HepG2 (cell line): ENCODE measurements around the gene SLBP. TPM values are rescaled to one million over a fixed set of nuclear protein-coding genes. Genes with fewer than 3 reads are reported as not detected.
A peak's percentile ranks its signal among the peaks of the same experiment; 100 is the strongest.

Experiments
- ATAC-seq: fragments of 200-7000 bp; cut with Tn5 transposase; 3 replicates; pipeline ENCODE4 v1.9.1; 2020; ENCODE audit warnings: mild to moderate bottlenecking, moderate library complexity
- BruUV-seq: library from RNA; stranded (reverse); fragments of 400-500 nt; replicated peaks from 2 replicates; lab custom pipeline; 2021; lab: Mats Ljungman, UMichigan
- CTCF ChIA-PET: fragments of 300-600 bp; formaldehyde crosslinking; extraction: SDS; loops from one replicate; lab custom pipeline; 2021; ENCODE audit warnings: low total read pairs, inconsistent platforms, low intra/inter-chr PET ratio; lab: Yijun Ruan, JAX
- POLR2A ChIA-PET: fragments of 350-600 bp; sonication (Branson Sonifier 250); formaldehyde crosslinking; loops from one replicate; lab custom pipeline; 2020; ENCODE audit warnings: antibody characterized with exemption, inconsistent platforms; lab: Yijun Ruan, JAX
- DNase-seq: peaks from one replicate; pipeline ENCODE4 v3.0.0-alpha.2; 2015; ENCODE audit warnings: low spot score
- FAIRE-seq: peaks from 3 replicates; lab custom pipeline; 2011; peaks lifted over from hg19 to GRCh38; lab: Jason Lieb, UNC
- H2AFZ ChIP-seq: one replicate; pipeline ENCODE4 v1.6.1; 2011; ENCODE audit warnings: low read length, inconsistent platforms
- H3K27ac ChIP-seq: fragments of 300-600 bp; 3 replicates; pipeline ENCODE4 v1.8.0; 2011; ENCODE audit warnings: mixed run types, mild to moderate bottlenecking, mixed read lengths, low read length, inconsistent platforms; ENCODE audit not compliant: insufficient read depth; ENCODE audit errors: extremely low read length
- H3K27me3 ChIP-seq, 2 experiments: fragments of 200-600 bp in 1 of 2; 2 replicates in 1 of 2; 3 replicates in 1 of 2; pipeline versions ENCODE4 v1.6.0 to v1.8.0; 2011; ENCODE audit warnings: low read length in 2 of 2, mild to moderate bottlenecking in 2 of 2, moderate library complexity in 2 of 2, inconsistent platforms in 1 of 2; ENCODE audit not compliant: insufficient read depth in 2 of 2, control insufficient read depth in 1 of 2
- H3K36me3 ChIP-seq, 2 experiments: fragments of 200-600 bp in 1 of 2; replicated peaks in 1 of 2; 2 replicates in 1 of 2; 3 replicates in 1 of 2; pipeline versions ENCODE4 v1.5.1 to v1.8.0; 2011; ENCODE audit warnings: low read length in 2 of 2, inconsistent platforms in 1 of 2; ENCODE audit not compliant: insufficient read depth in 2 of 2, control insufficient read depth in 1 of 2
- H3K4me1 ChIP-seq: 2 replicates; pipeline ENCODE4 v1.5.1; 2012; ENCODE audit warnings: low read length, inconsistent platforms; ENCODE audit not compliant: insufficient read depth
- H3K4me2 ChIP-seq: 2 replicates; pipeline ENCODE4 v1.6.0; 2011; ENCODE audit warnings: low read depth, low read length, inconsistent platforms
- H3K4me3 ChIP-seq, 3 experiments: fragments of 200-600 bp in 1 of 3; sonication (generic), shearing (Covaris generic) in 1 of 3; replicated peaks in 1 of 3; 2 replicates each; pipeline ENCODE4 v1.5.1; 2011 to 2016; ENCODE audit warnings: low read length in 3 of 3, inconsistent platforms in 2 of 3, low read depth in 2 of 3, mild to moderate bottlenecking in 2 of 3, control low read depth in 1 of 3, mixed read lengths in 1 of 3; ENCODE audit not compliant: insufficient read depth in 1 of 3
- H3K79me2 ChIP-seq: one replicate; pipeline ENCODE4 v1.6.1; 2011; ENCODE audit warnings: low read length, inconsistent platforms; ENCODE audit not compliant: insufficient read depth
- H3K9ac ChIP-seq: 2 replicates; pipeline ENCODE4 v1.6.0; 2011; ENCODE audit warnings: mild to moderate bottlenecking, low read depth, low read length, inconsistent platforms; ENCODE audit not compliant: insufficient read depth
- H3K9me3 ChIP-seq: 2 replicates; pipeline ENCODE4 v1.5.1; 2012; ENCODE audit warnings: mild to moderate bottlenecking, low read length
- H4K20me1 ChIP-seq: 2 replicates; pipeline ENCODE4 v1.6.0; 2011; ENCODE audit warnings: inconsistent platforms, mild to moderate bottlenecking, low read length, moderate library complexity; ENCODE audit not compliant: insufficient read depth
- AGO1 ChIP-seq: fragments of 200-400 bp; formaldehyde crosslinking; IDR thresholded peaks from 2 replicates; pipeline ENCODE4 v1.6.1; 2017; ENCODE audit warnings: mild to moderate bottlenecking, low read depth, low read length, moderate library complexity; ENCODE audit not compliant: poor library complexity, severe bottlenecking
- ARNTL ChIP-seq: sonication (generic); formaldehyde crosslinking; IDR thresholded peaks from 2 replicates; pipeline ENCODE4 v1.4.0; 2020; ENCODE audit warnings: mild to moderate bottlenecking, missing genetic modification reagents
- ELF4 ChIP-seq: sonication (generic); formaldehyde crosslinking; IDR thresholded peaks from 2 replicates; pipeline ENCODE4 v1.5.0; 2020; ENCODE audit warnings: missing genetic modification reagents, mild to moderate bottlenecking, moderate library complexity, borderline replicate concordance
- FOXO4 ChIP-seq: sonication (generic); formaldehyde crosslinking; conservative IDR thresholded peaks from 2 replicates; pipeline ENCODE4 v1.8.1; 2023; ENCODE audit warnings: missing genetic modification reagents
- MXD1 ChIP-seq: sonication (generic); formaldehyde crosslinking; IDR thresholded peaks from 2 replicates; pipeline ENCODE4 v1.4.0; 2020; ENCODE audit warnings: mild to moderate bottlenecking, missing genetic modification reagents
- NRL ChIP-seq: sonication (generic); formaldehyde crosslinking; IDR thresholded peaks from 2 replicates; pipeline ENCODE4 v1.5.0; 2020; ENCODE audit warnings: missing genetic modification reagents, mild to moderate bottlenecking, moderate library complexity, borderline replicate concordance
- SP2 ChIP-seq: sonication (generic); formaldehyde crosslinking; IDR thresholded peaks from 2 replicates; pipeline ENCODE4 v1.5.1; 2020; ENCODE audit warnings: mild to moderate bottlenecking, missing genetic modification reagents
- ZMYM3 ChIP-seq: sonication (generic); formaldehyde crosslinking; IDR thresholded peaks from 2 replicates; pipeline ENCODE4 v1.5.1; 2020; ENCODE audit warnings: mild to moderate bottlenecking, missing genetic modification reagents
- ZMYM4 ChIP-seq: sonication (generic); formaldehyde crosslinking; IDR thresholded peaks from 2 replicates; pipeline ENCODE4 v1.8.1; 2023; ENCODE audit warnings: mild to moderate bottlenecking, missing genetic modification reagents
- ZNF121 ChIP-seq: sonication (generic); formaldehyde crosslinking; IDR thresholded peaks from 2 replicates; pipeline ENCODE4 v1.5.0; 2020; ENCODE audit warnings: mild to moderate bottlenecking, missing genetic modification reagents
- ZNF143 ChIP-seq: sonication (generic); formaldehyde crosslinking; IDR thresholded peaks from 2 replicates; pipeline ENCODE4 v1.4.0; 2020; ENCODE audit warnings: missing genetic modification reagents
- ZNF3 ChIP-seq: IDR thresholded peaks from 2 replicates; pipeline ENCODE4 v1.7.0; 2017; ENCODE audit warnings: inconsistent platforms
- ZNF326 ChIP-seq: sonication (generic); formaldehyde crosslinking; IDR thresholded peaks from 2 replicates; pipeline ENCODE4 v1.4.0; 2020; ENCODE audit warnings: missing genetic modification reagents, borderline replicate concordance
- ZNF580 ChIP-seq: IDR thresholded peaks from 2 replicates; pipeline ENCODE4 v1.6.1; 2016; ENCODE audit warnings: low read depth, borderline replicate concordance
- ZNF644 ChIP-seq: IDR thresholded peaks from 2 replicates; pipeline ENCODE4 v1.6.1; 2016; ENCODE audit warnings: low read depth
- ZNF768 ChIP-seq: sonication (generic); formaldehyde crosslinking; IDR thresholded peaks from 2 replicates; pipeline ENCODE4 v1.4.0; 2020; ENCODE audit warnings: missing genetic modification reagents
- ZNF782 ChIP-seq: sonication (generic); formaldehyde crosslinking; IDR thresholded peaks from 2 replicates; pipeline ENCODE4 v1.4.0; 2020; ENCODE audit warnings: missing genetic modification reagents, mild to moderate bottlenecking, borderline replicate concordance
- ZXDC ChIP-seq: sonication (generic); formaldehyde crosslinking; IDR thresholded peaks from 2 replicates; pipeline ENCODE4 v1.5.0; 2020; ENCODE audit warnings: mild to moderate bottlenecking, missing genetic modification reagents
- WGBS: methylation state at CpG from one replicate; pipeline ENCODE4 v1.1.6; 2017; ENCODE audit warnings: low lambda C conversion rate; 5-methylcytosine and 5-hydroxymethylcytosine counted together
- in situ Hi-C: cut with HindIII; loops from 2 replicates; pipeline ENCODE4 v1.10.0; 2017; ENCODE audit warnings: low pct_unique_long_range_greater_than_20kb; ENCODE audit not compliant: extremely low pct_ligation_motif_present
- intact Hi-C: fragments of 100-400 bp; cut with micrococcal nuclease; formaldehyde crosslinking; loops from one replicate; pipeline ENCODE4 v1.10.0; 2022; ENCODE audit not compliant: unreplicated experiment
- polyA plus RNA-seq, 8 experiments: library from polyadenylated mRNA; depleted of rRNA in 3 of 8; stranded (reverse) in 7 of 8; unstranded in 1 of 8; fragments of >200 nt; fragmentation: Illumina TruSeq in 4 of 8; extraction: Trizol in 4 of 8; gene quantifications; 2 replicates each; pipeline versions ENCODE4 v1.2.1 to v1.2.3, GENCODE V29; 2011 to 2016; ENCODE audit warnings: low read depth in 4 of 8, missing spikeins in 1 of 8, mixed read lengths in 1 of 8; ENCODE audit not compliant: insufficient read depth in 1 of 8
- total RNA-seq, 5 experiments: library from RNA; depleted of rRNA; stranded (reverse); fragments of >200 nt; fragmentation: Illumina TruSeq; extraction: Trizol; gene quantifications; 2 replicates each; pipeline ENCODE4 v1.2.3, GENCODE V29; 2016; ENCODE audit warnings: low read depth in 1 of 5

SLBP gene
- total and polyA plus RNA-seq, 2 of the 13 experiments (the other 11 are each of a cell fraction or from before 2014, with no cell fraction given): 43.9 to 104 TPM

GRCh38 chr4:1750381-1751154 is 38.4 kb upstream of the SLBP start:
- H3K4me3 ChIP-seq: peak overlapping the region in 2 of 3 experiments; percentile 45 to 73; a peak in 3 of 6 replicates
- FAIRE-seq: no peak
- ChIA-PET POLR2A (interaction anchor here (0.6 to 3.6 kb wide), 9 partner anchors 15 to 58 kb away, joined by 3 to 70 read pairs (median 19); partner anchors contain the start of gene FGFR3), CTCF (interaction anchor here (7.5 kb wide), 1 partner anchor 59 kb away, joined by 179 read pairs; no protein-coding TSS in a partner anchor)
- ATAC-seq: no peak
- WGBS: 37% methylated on average over 8 of the region's 18 CpGs
- H3K27ac ChIP-seq: no peak overlapping the region
- H3K9me3 ChIP-seq: no peaks in the 10 kb centered on the region
- no peaks in the 10 kb centered on the region for H4K20me1 ChIP-seq
- H3K4me1 ChIP-seq: peaks cover 90% of the 10 kb centered on the region
- in situ Hi-C loops (loop anchor here (10.0 kb wide), 1 partner anchor 54 kb away; no protein-coding TSS in a partner anchor), intact Hi-C loops (no loop called here)
- no peak overlapping the region for H2AFZ ChIP-seq
- H3K27me3 ChIP-seq: no peaks in the 10 kb centered on the region; a peak in 1 of 5 replicates
- H3K4me2 ChIP-seq: peak overlapping the region; percentile 82
- no TSS peak for BruUV-seq
- peak overlapping the region; percentile 58; the same call in 1 of the 2 replicates for H3K9ac ChIP-seq
- no peaks in the 10 kb centered on the region for H3K79me2 ChIP-seq
- no peak for DNase-seq
- H3K36me3 ChIP-seq: no peaks in the 10 kb centered on the region
- peak; percentile 84 for TF ChIP-seq ZNF121
- no peak for TF ChIP-seq ZXDC (CRISPR knock-in tag)
- TF ChIP-seq ELF4: no peak
- TF ChIP-seq AGO1: peak; percentile 5
- TF ChIP-seq SP2 (CRISPR knock-in tag): no peak
- TF ChIP-seq ZNF782 (CRISPR knock-in tag): 0 out of 2 replicates have a peak, but pooled peaks have one; percentile 39
- TF ChIP-seq ZNF326: 0 out of 2 replicates have a peak, but pooled peaks have one; percentile 6
- TF ChIP-seq ZNF580 (CRISPR knock-in tag): peak; percentile 17; the same call in 1 of the 2 replicates
- peak; percentile 88 for TF ChIP-seq ZMYM3 (CRISPR knock-in tag)
- TF ChIP-seq FOXO4 (CRISPR knock-in tag): 0 out of 2 replicates have a peak, but pooled peaks have one; percentile 82
- TF ChIP-seq ARNTL (CRISPR knock-in tag): 0 out of 2 replicates have a peak, but pooled peaks have one; percentile 25
- peak; percentile 15; the same call in 1 of the 2 replicates for TF ChIP-seq ZNF768 (CRISPR knock-in tag)
- peak; percentile 30; the same call in 1 of the 2 replicates for TF ChIP-seq ZMYM4 (CRISPR knock-in tag)
- TF ChIP-seq NRL (CRISPR knock-in tag): peak; percentile 40; the same call in 1 of the 2 replicates
- 0 out of 2 replicates have a peak, but pooled peaks have one; percentile 3 for TF ChIP-seq MXD1 (CRISPR knock-in tag)
- TF ChIP-seq ZNF3 (CRISPR knock-in tag): peak; percentile 72; the same call in 1 of the 2 replicates
- no peak for TF ChIP-seq ZNF143
- TF ChIP-seq ZNF644 (CRISPR knock-in tag): no peak
